ENCODE results near the gene FGD4. TPM values are rescaled to one million over a fixed set of nuclear protein-coding genes. Genes with fewer than 3 reads are reported as not detected.
A peak's percentile ranks its signal among the peaks of the same experiment; 100 is the strongest.
"Not testable (repeated sequence)": the region's sequence is repeated elsewhere in the genome, so short reads cannot be mapped to it uniquely, and the experiment has no call there.

Gene FGD4
- total and polyA plus RNA-seq, 3 donors from 2014 or later = 51.0 to 90.2 (median 74.9) TPM

- Histone ChIP-seq H3K36me3 (ENCODE audit: low read depth, missing control alignments) (no peaks in the 10 kb centered on the region), H3K4me1 (no peaks in the 10 kb centered on the region), H3K4me3 (no peak overlapping the region), H3K27me3 (no peaks in the 10 kb centered on the region), H3K27ac (no peak overlapping the region), H3K9me3 (no peaks in the 10 kb centered on the region)
- DNase-seq = no peak
- TF ChIP-seq POLR2A (IDR thresholded peaks at IDR 0.05) (no peak), CTCF (IDR thresholded peaks at IDR 0.05) (no peak)
- 45 to 50% methylated on average over 1 of the region's 1 CpG for WGBS, 2 donors
- intact Hi-C loops (cut with DNase I; ENCODE audit: low total_unique reads) = no loop called here
These were observed 133.1 kb downstream of the FGD4 start for GRCh38 chr12:32532422-32532821.

GRCh38 chr12:32532951-32533350, 133.6 kb downstream of the FGD4 start:
- Histone ChIP-seq H3K4me3 (no peak overlapping the region), H3K36me3 (ENCODE audit: low read depth, missing control alignments) (no peaks in the 10 kb centered on the region), H3K9me3 (no peaks in the 10 kb centered on the region), H3K4me1 (no peaks in the 10 kb centered on the region), H3K27me3 (no peaks in the 10 kb centered on the region), H3K27ac (no peak overlapping the region)
- DNase-seq = no peak
- no peak for TF ChIP-seq POLR2A (IDR thresholded peaks at IDR 0.05)
- no peak for TF ChIP-seq CTCF (IDR thresholded peaks at IDR 0.05)
- intact Hi-C loops (cut with DNase I; ENCODE audit: low total_unique reads) = no loop called here

- H3K4me1 ChIP-seq; H3K36me3 ChIP-seq (ENCODE audit: low read depth, missing control alignments); DNase-seq; intact Hi-C loops (cut with DNase I; ENCODE audit: low total_unique reads); H3K27me3 ChIP-seq; H3K9me3 ChIP-seq; H3K4me3 ChIP-seq: not testable (repeated sequence)
- peak overlapping the region in 1 of 2 donors; percentile 80 for H3K27ac ChIP-seq
- WGBS, 2 donors = 62 to 70% methylated on average over 10 of the region's 10 CpGs
These were observed 134.1 kb downstream of the FGD4 start for GRCh38 chr12:32533506-32533905.

GRCh38 chr12:32533971-32534590, 134.7 kb downstream of the FGD4 start:
- TF ChIP-seq CTCF (IDR thresholded peaks at IDR 0.05) = no peak
- TF ChIP-seq POLR2A (IDR thresholded peaks at IDR 0.05) = no peak
- Histone ChIP-seq H3K4me3 (peak overlapping the region; percentile 0 to 2), H3K36me3 (ENCODE audit: low read depth, missing control alignments) (no peaks in the 10 kb centered on the region), H3K27ac (peak overlapping the region; percentile 60 to 80), H3K27me3 (no peaks in the 10 kb centered on the region), H3K9me3 (no peaks in the 10 kb centered on the region), H3K4me1 (no peaks in the 10 kb centered on the region)
- intact Hi-C loops (cut with DNase I; ENCODE audit: low total_unique reads) = no loop called here
- DNase-seq = peak; percentile 82
- WGBS, 2 donors = 23 to 27% methylated on average over 6 of the region's 6 CpGs

GRCh38 chr12:32534698-32535097, 135.3 kb downstream of the FGD4 start:
- no peaks in the 10 kb centered on the region for H3K4me1 ChIP-seq

More at GRCh38 chr12:32534698-32535097, 135.3 kb downstream of the FGD4 start:
- 17 to 29% methylated on average over 1 of the region's 1 CpG for WGBS, 2 donors
- intact Hi-C loops (cut with DNase I; ENCODE audit: low total_unique reads) = no loop called here
- TF ChIP-seq CTCF (IDR thresholded peaks at IDR 0.05) (no peak), POLR2A (IDR thresholded peaks at IDR 0.05) (no peak)
- Histone ChIP-seq H3K36me3 (ENCODE audit: low read depth, missing control alignments) (no peaks in the 10 kb centered on the region), H3K27ac (peak overlapping the region; percentile 60 to 80), H3K27me3 (no peaks in the 10 kb centered on the region), H3K9me3 (no peaks in the 10 kb centered on the region), H3K4me3 (peak overlapping the region; percentile 0 to 2)
- no peak for DNase-seq

All from testis (tissue), 3 donors.